HG03280 (cell line): ENCODE data around the gene BLMH.
"Not testable (repeated sequence)": the region's sequence is repeated elsewhere in the genome, so short reads cannot be mapped to it uniquely, and the experiment has no call there.

Experiments used
- ATAC-seq: cut with Tn5 transposase; IDR thresholded peaks from one replicate; pipeline ENCODE4 v1.9.1; 2021; ENCODE audit warnings: mild to moderate bottlenecking, moderate library complexity; ENCODE audit not compliant: unreplicated experiment

The BLMH gene

DNA sequence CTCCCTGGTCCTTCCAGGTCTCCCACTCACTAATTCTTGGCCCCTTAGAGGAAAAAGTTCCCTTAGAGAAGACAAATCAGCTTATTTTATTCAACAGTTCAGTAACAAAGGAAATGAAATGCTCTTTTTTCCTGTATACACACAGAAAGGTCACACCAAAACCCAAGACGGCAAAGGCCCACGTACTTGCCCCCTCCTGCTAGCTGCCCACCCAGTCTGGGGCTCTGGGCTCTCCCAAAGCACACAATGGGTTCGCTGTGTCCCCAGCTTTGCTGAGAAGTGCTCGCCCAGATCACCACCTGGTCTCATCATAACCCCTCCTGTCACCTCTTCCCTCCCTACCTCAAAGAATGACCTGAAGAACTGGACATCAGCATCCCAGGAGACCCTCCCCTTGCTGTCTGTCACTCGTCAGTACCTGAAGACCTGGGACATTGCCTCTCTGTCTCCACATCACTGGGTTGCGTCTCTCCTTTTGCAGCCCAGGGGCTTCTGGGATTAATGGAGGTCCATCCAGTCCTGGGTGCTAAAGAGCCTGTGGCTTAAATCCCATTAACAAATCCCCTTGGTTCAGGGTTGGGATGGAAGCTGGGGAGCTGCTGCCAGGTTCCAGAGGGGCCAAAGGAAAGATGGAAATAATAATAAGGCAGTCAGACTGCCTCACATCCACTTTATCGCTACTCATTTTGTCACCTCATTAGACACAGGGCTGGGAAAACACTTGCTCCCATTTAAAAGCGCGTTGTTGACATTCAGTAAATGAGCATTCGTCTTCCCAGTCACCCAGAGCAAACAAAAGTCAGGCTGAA lies 59.5 kb downstream of the BLMH start:
- ATAC-seq = no peak

DNA sequence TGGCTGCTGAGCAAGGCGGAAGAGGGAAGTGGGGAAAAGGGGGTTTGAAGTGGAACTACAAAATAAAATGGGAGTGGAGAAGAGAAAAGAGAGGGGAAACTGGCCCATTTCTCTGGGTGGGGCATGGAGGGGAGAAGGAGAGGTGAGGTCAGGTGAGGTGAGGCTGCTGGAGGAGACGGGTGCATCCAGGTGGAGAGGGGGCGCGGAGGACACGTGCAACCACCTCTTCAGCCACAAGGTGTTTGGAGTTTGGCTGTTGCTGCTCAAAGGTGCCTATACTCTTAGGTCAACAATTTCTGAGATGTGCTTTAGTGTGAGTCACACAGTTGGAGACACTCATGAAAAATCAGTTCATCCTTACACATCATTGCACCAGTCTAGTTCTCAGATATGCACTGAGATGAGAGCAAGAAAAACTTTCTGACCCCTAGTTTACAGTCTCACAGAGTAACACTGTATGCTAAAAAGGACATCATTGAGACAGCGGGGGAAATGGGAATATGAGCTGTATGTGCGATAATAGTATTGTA lies 61.1 kb downstream of the BLMH start:
- no peak for ATAC-seq

- not testable (repeated sequence) for ATAC-seq
Observed at GRCh38 chr17:30230009-30230408, 61.7 kb downstream of the BLMH start.

GRCh38 chr17:30229012-30229411 lies 62.7 kb downstream of the BLMH start:
- no peak for ATAC-seq

DNA sequence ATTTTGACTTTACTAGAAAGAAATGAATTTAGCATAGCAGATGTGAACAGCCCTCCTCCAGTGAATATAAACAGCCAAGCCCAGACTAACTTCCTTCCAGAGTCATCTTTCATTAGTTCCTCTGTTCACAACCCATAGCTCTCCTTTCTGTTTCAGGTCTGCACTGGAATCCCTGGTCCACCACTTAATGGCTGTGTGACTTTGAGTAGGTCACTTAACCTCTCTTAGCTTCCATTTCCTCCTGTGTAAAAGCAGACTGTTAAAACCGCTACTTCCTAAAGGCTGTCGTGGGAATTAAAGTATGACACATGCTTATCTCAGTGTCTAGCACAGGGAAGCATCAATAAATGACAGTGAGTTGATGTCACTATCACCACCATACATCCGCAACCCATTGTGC lies 63.7 kb downstream of the BLMH start:
- no peak for ATAC-seq

DNA sequence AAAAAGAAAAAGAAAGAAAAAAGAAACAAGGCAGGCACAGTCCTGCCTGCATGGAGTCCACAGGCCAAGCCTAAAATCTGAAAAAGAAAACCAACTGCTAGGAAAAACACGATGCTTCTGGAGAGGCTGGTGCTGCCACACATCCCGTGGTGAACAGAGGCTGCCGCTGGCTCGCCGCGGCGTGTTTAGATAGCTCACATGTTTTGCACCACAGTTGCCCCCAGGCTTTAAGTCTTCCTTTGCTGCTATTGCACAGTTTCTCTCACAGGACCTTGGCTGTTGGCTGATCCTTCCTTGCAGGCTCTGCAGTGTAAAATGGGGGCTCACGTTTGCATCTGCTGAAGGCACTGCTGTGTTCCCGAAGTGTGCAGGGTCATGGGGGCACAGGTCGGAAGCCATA lies 64.9 kb downstream of the BLMH start:
- no peak for ATAC-seq

DNA sequence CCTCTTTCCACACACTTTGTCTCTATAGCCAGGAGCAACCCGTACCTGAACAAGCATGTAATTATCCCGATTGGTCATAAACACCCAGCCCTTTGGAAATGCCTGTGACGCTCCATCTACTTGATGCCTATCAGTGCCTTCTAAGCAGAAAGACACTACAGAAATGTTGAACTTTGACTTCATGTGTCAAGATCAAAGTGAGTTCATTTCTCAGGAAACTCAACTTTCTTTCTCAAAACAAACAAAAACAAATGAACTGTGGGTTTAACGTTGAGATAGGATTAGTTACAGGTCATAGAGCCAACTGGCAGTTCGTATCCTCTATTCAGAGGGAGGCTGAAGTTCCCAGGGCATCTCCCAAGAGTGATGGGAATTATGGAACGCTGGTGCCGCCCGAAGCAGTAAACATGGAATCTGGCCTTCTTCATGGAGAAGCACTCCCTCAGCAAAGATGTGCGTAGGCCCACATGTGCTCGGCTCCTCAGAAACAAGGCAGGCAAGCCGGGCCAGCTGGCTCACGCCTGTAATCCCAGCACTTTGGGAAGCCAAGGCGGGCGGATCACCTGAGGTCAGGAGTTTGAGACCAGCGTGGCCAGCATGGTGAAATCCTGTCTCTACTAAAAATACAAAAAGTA lies 65.7 kb downstream of the BLMH start:
- no peak for ATAC-seq

DNA sequence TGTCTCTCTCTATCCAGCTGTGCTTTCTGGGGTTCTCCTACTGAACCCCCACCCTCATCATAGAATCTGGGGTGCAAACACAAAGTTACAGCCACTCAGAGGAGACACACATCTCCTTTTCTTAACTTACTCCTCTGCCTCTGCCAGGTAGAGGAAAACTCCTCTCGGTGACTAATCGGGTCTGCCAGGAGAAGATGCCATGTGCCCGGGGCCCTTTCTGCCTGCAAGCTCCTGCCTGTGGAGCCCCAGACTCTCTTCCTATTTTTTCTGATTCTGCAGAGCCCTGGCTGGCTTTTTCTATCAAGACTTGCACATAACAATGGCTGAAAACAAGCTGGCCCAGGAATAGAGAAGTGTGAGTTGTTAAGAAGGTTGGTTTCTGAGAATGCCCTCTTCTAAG lies 66.6 kb downstream of the BLMH start:
- no peak for ATAC-seq

GRCh38 chr17:30224419-30224960 lies 67.3 kb downstream of the BLMH start:
- ATAC-seq = no peak

DNA sequence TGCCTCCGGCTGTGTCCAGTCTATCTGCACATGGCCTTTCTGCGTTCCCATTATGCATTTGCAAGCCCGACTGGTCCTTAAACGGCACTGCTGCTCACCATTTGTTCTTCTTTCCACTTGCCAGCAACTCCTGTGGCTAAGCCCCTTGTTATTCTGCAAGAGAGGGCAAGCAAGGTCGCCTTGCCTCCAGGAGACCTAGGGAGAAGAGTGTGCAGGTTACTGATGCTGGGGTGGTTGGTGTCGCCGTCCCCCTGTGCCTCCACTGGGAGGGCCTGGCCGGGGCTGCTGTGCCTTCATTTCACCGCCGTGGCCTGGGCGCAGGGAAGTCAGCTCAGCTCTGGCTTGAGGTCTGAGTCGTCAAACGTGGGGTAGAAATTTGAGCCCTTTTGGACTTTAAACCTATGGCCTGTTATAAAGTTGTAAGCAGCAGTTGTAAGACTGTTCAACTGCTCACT lies 69.0 kb downstream of the BLMH start:
- ATAC-seq = no peak

DNA sequence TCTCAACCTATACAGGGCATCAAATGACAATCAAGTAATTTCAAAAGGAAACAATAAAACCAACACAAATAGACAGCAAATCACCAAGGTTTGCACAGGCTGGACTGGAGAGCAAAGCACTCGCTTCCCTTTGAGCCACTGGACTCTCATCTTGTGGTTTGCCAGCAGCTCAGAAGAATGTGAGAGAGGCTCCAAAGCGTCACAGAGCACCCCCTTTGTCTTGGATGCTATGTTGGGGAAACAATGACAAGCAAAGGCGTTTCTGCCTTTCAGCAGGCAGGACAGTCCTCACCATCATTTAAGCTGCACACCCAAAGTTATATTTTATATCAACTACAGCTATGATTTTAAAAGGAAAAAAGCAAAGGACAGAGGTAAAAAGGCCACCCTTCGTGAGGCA lies 69.5 kb downstream of the BLMH start:
- no peak for ATAC-seq

GRCh38 chr17:30221346-30221745 lies 70.4 kb downstream of the BLMH start:
- no peak for ATAC-seq

DNA sequence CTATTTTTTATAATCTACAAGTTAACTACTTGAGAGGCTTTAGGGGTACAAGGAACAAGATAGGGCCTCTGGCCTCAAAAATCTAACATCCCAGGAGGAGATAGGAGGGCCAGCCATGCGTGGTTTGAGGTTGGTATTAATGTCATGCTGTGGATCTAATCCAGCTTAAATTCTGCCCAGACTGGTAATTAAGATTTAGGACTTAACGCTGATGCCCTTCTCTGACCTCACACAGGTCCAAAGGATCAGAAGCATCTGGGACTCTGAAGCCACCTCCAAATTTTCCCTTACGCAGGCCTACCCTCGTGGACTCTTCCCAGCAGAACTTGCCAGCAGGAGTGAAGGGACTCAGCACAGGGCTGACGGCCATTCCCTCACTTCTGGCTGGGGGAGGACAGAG lies 71.3 kb downstream of the BLMH start:
- no peak for ATAC-seq

DNA sequence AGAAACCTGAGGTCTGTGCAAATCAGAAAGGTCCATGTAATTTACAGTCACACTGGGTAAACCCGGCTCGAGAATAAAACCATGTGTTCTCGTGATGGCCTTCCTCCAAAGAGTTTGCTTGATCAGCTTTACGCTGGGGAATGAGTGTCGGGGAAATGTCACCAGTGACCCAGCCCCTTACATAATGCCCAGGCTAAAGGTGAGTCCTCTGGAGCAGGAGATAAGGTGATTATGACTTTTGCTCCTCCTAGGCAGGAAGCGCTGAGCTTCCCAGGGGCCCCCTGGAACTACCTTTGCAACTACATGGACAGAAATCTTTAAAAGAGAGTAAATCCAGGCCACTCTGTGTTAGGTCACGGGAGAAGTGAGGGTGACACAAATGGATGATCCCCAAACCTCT lies 71.9 kb downstream of the BLMH start:
- no peak for ATAC-seq

- no peak for ATAC-seq
Observed at GRCh38 chr17:30219315-30219714, 72.4 kb downstream of the BLMH start.

- ATAC-seq = no peak
Observed at GRCh38 chr17:30218799-30219198, 72.9 kb downstream of the BLMH start.

DNA sequence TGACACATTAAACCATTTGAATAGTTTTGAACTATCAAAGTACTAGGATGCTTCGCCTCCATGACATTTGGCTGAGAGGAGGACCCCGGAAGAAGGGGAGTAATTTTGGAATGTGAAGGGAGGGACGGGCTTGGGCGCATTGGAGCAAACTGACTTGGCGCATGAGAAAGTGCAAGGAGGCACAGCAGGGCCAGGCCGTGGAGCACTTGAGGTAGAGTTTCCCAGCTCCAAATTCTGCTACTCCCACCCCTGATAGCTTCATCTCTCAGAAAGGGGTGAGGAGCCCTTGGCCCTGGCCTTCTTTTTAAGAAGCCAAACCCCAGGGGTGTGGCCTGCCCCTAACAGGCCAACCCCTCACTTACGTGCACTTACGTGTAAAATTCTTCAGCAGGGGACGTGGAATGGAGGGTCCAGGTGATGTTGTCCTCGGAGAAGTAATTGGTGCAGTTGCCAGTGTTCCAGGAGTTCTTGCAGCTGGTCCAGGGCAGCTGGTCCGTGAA lies 73.9 kb downstream of the BLMH start:
- ATAC-seq = no peak

DNA sequence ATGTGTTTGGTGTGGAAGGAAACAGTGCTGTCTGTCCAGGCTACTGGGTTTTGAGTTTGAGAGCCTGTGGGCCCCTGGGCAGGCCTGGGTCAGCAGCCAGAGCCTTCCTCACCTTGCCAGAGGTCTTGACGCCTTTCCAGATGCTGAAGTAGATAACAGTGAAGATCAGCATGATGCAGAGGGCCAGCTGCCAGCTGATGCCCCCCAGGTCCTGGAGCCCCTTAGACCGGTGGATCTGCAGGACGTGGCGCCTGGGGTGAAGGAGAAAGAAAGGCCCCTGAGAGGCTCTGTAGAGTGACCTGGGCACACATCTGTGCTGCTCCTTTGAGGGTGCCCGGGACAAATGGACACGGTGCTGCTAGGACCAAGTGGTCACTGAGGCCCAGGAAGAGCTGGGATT lies 74.7 kb downstream of the BLMH start:
- ATAC-seq = no peak

DNA sequence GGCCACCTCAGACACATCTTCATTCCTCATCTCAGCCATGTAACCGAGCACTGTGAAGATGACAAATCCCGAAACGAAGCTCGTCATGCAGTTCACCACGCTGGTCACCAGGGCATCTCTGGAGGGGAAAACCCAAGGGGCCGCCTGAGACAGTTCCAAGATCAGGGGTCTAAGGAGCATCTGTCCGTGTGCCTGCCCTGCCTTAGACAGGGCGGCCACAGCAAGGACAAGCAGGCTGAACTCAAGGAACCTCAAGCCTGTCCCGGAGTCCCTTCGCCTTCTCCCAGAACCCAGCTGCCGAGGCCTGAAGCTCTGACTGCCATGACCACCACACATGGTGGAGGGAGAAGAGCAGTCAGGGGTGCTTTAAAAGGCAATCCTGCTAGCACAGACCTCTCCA lies 79.0 kb downstream of the BLMH start:
- peak; percentile 64 for ATAC-seq

- ATAC-seq = no peak
Observed at GRCh38 chr17:30211371-30211770, 80.4 kb downstream of the BLMH start.

DNA sequence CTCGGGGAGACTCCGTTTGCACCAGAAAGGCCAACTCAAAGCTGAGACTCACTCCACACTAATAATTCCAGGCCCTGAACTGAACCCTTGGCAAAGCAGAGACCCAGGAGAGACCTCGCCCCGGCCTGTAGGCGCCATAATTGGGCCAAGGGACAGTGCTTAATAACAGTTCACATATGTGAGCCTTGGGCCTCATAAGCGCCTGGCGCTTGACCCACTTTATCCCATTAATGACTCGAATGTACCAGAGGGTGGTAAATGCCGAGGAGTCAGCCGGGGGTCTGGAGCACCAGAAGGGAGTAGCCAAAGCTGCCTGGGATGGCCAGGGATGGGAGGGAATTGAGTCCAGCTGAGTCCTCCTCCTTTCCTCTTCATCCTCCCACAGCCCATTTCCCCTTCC lies 80.8 kb downstream of the BLMH start:
- no peak for ATAC-seq

GRCh38 chr17:30210366-30210765 lies 81.4 kb downstream of the BLMH start:
- no peak for ATAC-seq
